Breast epithelium (tissue), 4 donors: Measurements from ENCODE around the gene KRT86. TPM values are rescaled to one million over a fixed set of nuclear protein-coding genes. Genes with fewer than 3 reads are reported as not detected.

Experiments
- DNase-seq, 2 donors: peaks; one replicate each; pipeline ENCODE4 v3.0.0-alpha.2; 2019; ENCODE audit warnings: low spot score in 2 of 2
- H3K27ac ChIP-seq, 2 donors: fragments of 200-600 bp; sonication (generic) in 1 of 2; one replicate each; pipeline ENCODE4 v1.5.1; 2016 to 2019; ENCODE audit warnings: mild to moderate bottlenecking in 1 of 2
- H3K27me3 ChIP-seq, 2 donors: fragments of 200-600 bp; sonication (generic) in 1 of 2; one replicate each; pipeline versions ENCODE4 v1.5.1 to v1.6.0; 2017 to 2019; ENCODE audit warnings: control low read depth in 1 of 2, mild to moderate bottlenecking in 1 of 2
- H3K36me3 ChIP-seq: fragments of 200-600 bp; one replicate; pipeline ENCODE4 v1.5.1; 2019
- H3K4me1 ChIP-seq, 2 donors: fragments of 200-600 bp; sonication (generic); one replicate each; pipeline ENCODE4 v1.5.1; 2016 to 2019; ENCODE audit warnings: control low read depth in 1 of 2
- H3K4me3 ChIP-seq, 3 donors: fragments of 200-600 bp; sonication (generic); 1 replicate in 2 of 3; 2 replicates in 1 of 3; pipeline ENCODE4 v1.5.1; 2016 to 2019; ENCODE audit warnings: mild to moderate bottlenecking in 3 of 3, moderate library complexity in 2 of 3
- H3K9me3 ChIP-seq, 2 donors: fragments of 200-600 bp; sonication (generic) in 1 of 2; one replicate each; pipeline ENCODE4 v1.5.1; 2016 to 2019; ENCODE audit warnings: control low read depth in 1 of 2
- POLR2A ChIP-seq: fragments of 450-650 bp; IDR thresholded peaks from one replicate; pipeline ENCODE4 v1.6.1; 2016; ENCODE audit warnings: antibody characterized with exemption, mild to moderate bottlenecking, moderate library complexity
- POLR2AphosphoS5 ChIP-seq, 3 donors: sonication (generic); formaldehyde crosslinking; IDR thresholded peaks; one replicate each; pipeline ENCODE4 v1.6.1; 2017; ENCODE audit warnings: antibody characterized with exemption in 3 of 3
- intact Hi-C: fragments of 100-400 bp; cut with DNase I; formaldehyde crosslinking; loops from one replicate; pipeline ENCODE4 v1.15.1; 2023; ENCODE audit warnings: low total_unique reads
- total RNA-seq, 3 donors: library from RNA; depleted of rRNA; stranded (reverse); fragments of >200 nt; gene quantifications; one replicate each; pipeline ENCODE4 v1.1.0, GENCODE V29; 2016
- TF ChIP-seq, protein P1 (sequence below), 3 donors: fragments of 450-650 bp; IDR thresholded peaks; one replicate each; pipeline ENCODE4 v1.5.1; 2016 to 2017; ENCODE audit warnings: antibody characterized with exemption in 3 of 3, mild to moderate bottlenecking in 3 of 3, moderate library complexity in 3 of 3

KRT86 gene
- total RNA-seq, 3 donors from 2014 or later = 0.66 to 2.2 TPM; not detected in 1

DNA sequence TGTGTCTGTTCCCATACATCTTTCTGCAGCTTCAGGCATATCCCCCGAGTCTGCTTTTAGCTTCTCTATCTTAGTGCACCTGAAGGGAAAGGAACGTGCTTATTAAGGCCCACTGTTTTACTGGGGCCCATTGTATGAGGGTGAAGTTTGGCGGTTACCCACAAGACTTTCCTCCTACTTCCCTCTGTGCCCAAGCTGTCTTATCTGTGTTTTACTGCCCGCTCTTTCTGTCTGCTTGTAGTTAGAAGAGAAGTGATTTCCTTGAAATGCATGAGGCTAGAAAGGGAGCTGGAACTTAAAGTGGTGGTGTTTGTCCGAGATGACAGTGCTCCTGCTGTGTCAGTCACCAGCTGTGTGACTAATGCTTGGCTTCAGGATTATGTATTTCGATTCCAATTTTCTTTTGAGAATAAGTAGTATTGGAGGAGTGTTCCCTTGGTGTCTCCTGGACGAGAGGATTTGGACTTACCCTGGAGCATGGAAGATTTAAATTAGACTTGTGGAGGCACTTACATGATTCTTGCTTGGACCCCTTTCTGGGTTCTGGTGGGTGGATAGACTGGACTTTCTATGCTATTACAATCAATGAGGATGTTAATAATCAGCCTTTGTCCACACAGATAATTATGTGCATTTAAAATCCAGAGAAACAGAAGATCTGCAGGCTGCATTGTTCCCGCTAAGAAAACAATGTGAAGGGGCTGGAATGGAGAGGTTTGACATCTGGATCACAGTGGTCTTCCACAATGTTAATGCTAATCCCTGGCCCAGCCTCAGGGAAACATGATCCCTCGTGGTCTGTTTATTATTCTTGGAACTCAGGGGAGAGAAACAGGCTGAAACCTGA lies 13.9 kb upstream of the KRT86 start:
- Histone ChIP-seq H3K9me3 (no peaks in the 10 kb centered on the region), H3K4me3 (no peak overlapping the region), H3K27me3 (peaks cover 0 to 11% of the 10 kb centered on the region in 2 donors), H3K4me1 (peaks cover 0 to 5% of the 10 kb centered on the region in 2 donors), H3K36me3 (no peaks in the 10 kb centered on the region), H3K27ac (peak overlapping the region; percentile 45 to 75)
- TF ChIP-seq, protein P1, sequence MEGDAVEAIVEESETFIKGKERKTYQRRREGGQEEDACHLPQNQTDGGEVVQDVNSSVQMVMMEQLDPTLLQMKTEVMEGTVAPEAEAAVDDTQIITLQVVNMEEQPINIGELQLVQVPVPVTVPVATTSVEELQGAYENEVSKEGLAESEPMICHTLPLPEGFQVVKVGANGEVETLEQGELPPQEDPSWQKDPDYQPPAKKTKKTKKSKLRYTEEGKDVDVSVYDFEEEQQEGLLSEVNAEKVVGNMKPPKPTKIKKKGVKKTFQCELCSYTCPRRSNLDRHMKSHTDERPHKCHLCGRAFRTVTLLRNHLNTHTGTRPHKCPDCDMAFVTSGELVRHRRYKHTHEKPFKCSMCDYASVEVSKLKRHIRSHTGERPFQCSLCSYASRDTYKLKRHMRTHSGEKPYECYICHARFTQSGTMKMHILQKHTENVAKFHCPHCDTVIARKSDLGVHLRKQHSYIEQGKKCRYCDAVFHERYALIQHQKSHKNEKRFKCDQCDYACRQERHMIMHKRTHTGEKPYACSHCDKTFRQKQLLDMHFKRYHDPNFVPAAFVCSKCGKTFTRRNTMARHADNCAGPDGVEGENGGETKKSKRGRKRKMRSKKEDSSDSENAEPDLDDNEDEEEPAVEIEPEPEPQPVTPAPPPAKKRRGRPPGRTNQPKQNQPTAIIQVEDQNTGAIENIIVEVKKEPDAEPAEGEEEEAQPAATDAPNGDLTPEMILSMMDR (IDR thresholded peaks at IDR 0.05) = no peak
- no peak for TF ChIP-seq POLR2A
- TF ChIP-seq POLR2AphosphoS5 (IDR thresholded peaks at IDR 0.05) = no peak
- intact Hi-C loops = no loop called here
- DNase-seq = no peak

DNA sequence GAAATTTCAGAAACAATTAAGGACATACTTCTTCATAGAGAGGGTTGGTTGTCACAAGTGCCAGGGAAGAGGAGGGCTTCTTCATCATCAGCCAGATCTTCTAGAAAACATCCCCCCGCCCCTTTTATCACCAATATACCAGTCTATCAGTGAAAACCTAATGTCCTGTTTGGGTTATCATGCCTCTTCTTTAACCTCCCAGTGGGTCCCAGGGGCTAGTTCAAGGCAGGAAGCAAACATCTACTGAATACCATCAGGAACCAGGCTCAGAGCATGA lies 13.3 kb upstream of the KRT86 start:
- intact Hi-C loops = no loop called here
- Histone ChIP-seq H3K27me3 (peaks cover 0 to 11% of the 10 kb centered on the region in 2 donors), H3K4me3 (no peak overlapping the region), H3K4me1 (peaks cover 0 to 5% of the 10 kb centered on the region in 2 donors), H3K36me3 (no peaks in the 10 kb centered on the region), H3K27ac (peak overlapping the region in 1 of 2 donors; percentile 75), H3K9me3 (no peaks in the 10 kb centered on the region)
- TF ChIP-seq, protein P1 (IDR thresholded peaks at IDR 0.05) = no peak
- TF ChIP-seq POLR2A = no peak
- DNase-seq = no peak

DNA sequence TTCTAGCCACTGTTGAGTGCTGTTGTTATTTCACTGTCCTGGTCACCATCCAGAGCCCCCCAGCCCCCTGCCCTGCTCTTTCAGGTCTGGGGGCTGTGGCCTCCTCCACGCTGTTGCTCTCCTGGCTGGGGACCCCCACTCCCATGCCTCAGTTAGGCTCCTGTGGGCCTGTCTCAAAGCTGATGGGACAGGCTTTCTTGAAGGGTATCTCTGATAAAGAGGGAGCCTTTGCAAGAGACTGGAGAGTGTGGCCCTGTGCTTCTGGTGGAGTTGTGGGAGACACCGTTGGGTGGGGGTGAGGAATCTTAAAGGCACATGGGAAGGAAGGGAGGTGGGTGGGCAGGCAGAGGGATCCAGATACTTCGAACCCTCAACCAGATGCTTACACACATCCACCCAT lies 12.2 kb upstream of the KRT86 start:
- no peak for DNase-seq

DNA sequence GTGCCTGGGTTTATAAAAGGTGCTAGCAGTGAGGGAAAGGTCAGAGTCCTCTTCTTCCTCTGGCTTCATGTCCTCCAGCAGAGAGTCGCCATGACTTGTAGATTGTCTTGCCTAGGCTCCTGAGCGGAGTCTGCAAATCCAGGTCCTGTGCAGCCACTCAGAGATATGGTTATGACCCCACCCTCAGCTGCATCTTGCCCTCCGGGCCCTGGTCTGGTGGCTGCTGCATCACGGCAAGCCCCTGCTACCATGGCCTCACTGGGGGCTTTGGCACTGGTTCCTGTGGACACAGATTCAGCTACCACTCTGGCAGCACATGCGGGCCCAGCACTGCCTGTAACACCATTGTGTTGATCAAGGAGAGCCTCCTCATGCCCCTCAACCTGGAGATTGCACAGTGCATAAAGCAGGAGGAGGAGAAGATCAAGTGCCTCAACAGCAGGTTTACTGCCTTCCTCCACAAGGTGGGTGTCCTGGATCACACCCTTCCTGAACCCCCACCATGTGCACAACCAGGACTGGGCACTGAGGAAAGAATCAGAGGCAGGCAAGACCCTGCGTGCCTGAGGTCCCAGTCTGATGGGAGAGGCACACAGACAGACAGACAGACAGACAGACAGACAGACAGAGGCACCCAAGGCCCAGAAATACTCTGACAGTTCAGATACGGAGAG lies 10.5 kb upstream of the KRT86 start:
- TF ChIP-seq POLR2A (no peak), POLR2AphosphoS5 (IDR thresholded peaks at IDR 0.05) (no peak)
- TF ChIP-seq, protein P1 (IDR thresholded peaks at IDR 0.05) = no peak
- intact Hi-C loops = no loop called here
- DNase-seq = no peak

More for the DNA sequence above, 12.2 kb upstream of the KRT86 start:
- Histone ChIP-seq H3K4me3 (no peak overlapping the region), H3K27me3 (peaks cover 0 to 11% of the 10 kb centered on the region in 2 donors), H3K9me3 (no peaks in the 10 kb centered on the region), H3K36me3 (no peaks in the 10 kb centered on the region), H3K4me1 (peaks cover 0 to 5% of the 10 kb centered on the region in 2 donors), H3K27ac (no peak overlapping the region)
- TF ChIP-seq POLR2AphosphoS5 (IDR thresholded peaks at IDR 0.05) (no peak), POLR2A (no peak)
- TF ChIP-seq, protein P1 (IDR thresholded peaks at IDR 0.05) = no peak
- intact Hi-C loops = no loop called here

DNA sequence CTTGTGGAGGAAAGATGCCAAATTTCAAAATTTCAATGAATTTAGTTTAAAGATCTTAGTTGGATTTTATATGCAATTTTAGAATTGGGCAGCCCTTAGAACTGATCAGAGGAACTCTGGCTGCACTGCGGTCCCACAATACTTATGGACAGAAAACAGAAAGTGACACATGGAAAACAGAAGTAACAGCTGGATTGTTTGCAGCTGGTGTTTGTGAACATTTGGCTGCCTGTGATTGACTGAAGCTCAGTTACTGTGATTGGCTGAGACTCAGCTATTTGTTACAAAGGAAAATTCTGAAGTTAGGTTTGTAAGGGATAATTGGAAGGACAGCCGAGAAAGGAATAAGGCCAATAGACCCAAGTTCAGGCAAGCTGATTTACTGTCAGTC lies 10.0 kb upstream of the KRT86 start:
- TF ChIP-seq POLR2A (no peak), POLR2AphosphoS5 (IDR thresholded peaks at IDR 0.05) (no peak)
- TF ChIP-seq, protein P1 (IDR thresholded peaks at IDR 0.05) = no peak
- H3K27me3 ChIP-seq = no peaks in the 10 kb centered on the region
- DNase-seq = no peak
- H3K4me3 ChIP-seq = no peak overlapping the region
- H3K36me3 ChIP-seq = no peaks in the 10 kb centered on the region
- peaks cover 0 to 5% of the 10 kb centered on the region in 2 donors for H3K4me1 ChIP-seq
- intact Hi-C loops = no loop called here
- H3K9me3 ChIP-seq = no peaks in the 10 kb centered on the region
- H3K27ac ChIP-seq = no peak overlapping the region

More for the DNA sequence above, 10.5 kb upstream of the KRT86 start:
- no peak overlapping the region for H3K4me3 ChIP-seq
- no peak overlapping the region for H3K27ac ChIP-seq
- peaks cover 0 to 5% of the 10 kb centered on the region in 2 donors for H3K4me1 ChIP-seq
- H3K27me3 ChIP-seq = no peaks in the 10 kb centered on the region
- no peaks in the 10 kb centered on the region for H3K36me3 ChIP-seq
- no peaks in the 10 kb centered on the region for H3K9me3 ChIP-seq
